GM18502 (cell line): Measurements from ENCODE around the gene SELENOF.
"Not testable (repeated sequence)": the region's sequence is repeated elsewhere in the genome, so short reads cannot be mapped to it uniquely, and the experiment has no call there.

Experiments
- ATAC-seq: cut with Tn5 transposase; IDR thresholded peaks from one replicate; pipeline ENCODE4 v1.9.1; 2021; ENCODE audit warnings: mild to moderate bottlenecking; ENCODE audit not compliant: unreplicated experiment, poor library complexity

The SELENOF gene

DNA sequence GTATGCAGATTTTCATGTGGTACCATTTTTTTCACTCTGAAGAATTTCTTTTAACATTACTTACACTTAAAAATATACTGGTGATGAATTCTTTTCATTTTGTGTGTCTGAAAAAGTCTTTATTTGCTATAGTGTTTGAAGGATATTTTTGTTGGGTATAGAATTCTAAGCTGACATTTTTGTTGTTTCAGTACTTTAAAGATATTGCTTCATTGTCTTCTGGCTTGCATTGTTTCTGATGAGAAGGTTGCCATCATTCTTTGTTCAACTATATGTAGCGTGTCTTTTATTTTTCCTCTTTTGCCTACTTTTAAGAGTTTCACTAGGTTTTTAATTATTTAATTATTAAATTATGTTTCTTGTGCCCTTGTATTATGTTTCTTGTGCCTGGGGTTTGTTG lies 8.5 kb upstream of the SELENOF start:
- no peak for ATAC-seq

DNA sequence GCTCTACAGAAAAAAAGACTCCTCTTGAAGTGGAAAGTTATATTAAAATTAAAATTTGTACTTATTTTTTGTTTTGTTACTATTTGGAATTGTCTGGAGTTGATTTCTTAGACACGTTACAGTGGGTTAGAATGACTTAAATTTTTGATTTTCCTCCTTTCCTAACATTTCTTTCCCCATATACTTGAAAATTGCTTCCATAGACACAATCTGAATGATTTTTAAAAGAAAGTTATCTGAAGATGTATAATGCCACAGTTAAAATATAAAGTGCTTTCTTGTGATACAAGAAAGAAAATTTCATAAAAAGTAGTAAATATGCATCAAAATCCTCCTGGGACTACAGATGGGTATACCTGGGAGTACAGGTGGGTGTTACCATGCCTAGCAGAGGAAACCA lies 2.8 kb upstream of the SELENOF start:
- no peak for ATAC-seq

DNA sequence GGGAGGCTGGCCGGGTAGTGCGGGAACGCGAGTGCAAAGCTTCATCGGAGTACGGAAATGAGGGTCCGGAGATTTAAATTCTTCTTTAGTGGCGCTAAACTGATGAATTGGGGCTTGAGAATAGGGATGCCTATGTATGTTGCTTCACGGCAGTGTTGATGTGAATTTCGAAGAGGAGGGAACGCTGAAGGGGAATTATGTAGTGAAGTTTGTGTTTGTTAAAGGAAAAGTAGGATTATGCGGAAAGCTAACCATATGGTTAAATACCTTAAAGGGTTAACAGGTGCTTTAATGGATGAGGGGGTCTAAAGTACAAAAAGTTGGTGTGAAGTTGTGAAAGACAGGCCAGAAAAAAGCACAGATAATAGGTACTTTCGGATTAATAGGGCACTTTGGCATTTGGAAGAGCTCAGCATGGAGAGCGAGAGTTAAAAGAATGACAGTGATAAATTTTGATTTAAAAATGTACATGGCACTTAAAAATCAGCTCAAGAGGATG lies 1.9 kb upstream of the SELENOF start:
- ATAC-seq = no peak

GRCh38 chr1:86914998-86915736 lies 1.2 kb upstream of the SELENOF start:
- peak; percentile 29 for ATAC-seq

GRCh38 chr1:86914601-86914997 lies 673 bp upstream of the SELENOF start, which contains the start of gene HS2ST1:
HS2ST1 (plus strand) TSS chr1:86914635.
- ATAC-seq = no peak

GRCh38 chr1:86913399-86913895 lies 479 bp downstream of the SELENOF start:
- peak; percentile 25 for ATAC-seq

DNA sequence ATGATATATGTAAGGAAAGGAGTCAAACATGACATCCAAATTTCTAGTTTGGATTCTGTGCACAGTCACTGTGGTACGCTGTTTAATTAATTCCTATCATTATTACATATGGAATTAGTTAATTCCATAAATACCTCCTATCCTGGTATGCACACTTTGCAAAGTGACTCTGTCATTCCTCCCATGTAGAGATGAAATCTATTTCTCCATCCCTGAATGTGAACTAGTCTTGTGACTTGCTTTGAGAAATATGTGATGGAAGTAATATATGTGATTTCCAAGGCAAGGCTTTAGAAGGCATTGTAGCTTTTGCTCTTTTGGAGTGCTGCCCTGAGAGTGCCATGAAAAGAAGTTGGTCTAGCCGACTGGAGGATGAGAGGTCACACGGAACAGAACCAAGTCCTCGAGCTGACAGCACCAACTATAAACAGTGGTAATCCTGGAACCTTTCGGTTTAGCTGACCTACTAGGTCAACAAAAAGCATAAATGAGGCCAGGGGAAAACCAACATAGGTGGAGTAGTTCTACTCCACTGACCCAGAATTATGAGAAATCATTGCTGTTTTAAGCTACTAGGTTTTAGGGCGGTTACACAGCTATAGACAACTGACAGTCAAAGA lies 1.5 kb downstream of the SELENOF start:
- no peak for ATAC-seq

DNA sequence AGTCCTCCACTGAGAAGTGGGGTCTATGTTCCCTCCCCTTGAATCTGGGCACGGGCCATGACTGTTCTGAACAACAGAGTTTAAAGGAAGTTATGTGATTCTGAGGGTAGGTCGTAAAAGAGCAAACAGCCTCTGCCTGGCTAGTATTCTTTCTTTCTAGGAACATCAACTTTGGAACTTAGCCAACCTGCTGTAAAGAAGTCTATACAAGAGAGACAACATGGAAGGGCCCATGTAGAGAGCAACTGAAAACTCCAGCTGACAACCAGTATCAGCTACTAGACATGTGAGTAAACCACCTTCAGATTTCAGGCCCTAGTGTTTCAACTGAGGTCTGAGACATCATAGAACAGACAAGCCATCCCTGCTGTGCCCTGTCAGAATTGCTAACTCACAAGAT lies 7.5 kb downstream of the SELENOF start:
- ATAC-seq = no peak

DNA sequence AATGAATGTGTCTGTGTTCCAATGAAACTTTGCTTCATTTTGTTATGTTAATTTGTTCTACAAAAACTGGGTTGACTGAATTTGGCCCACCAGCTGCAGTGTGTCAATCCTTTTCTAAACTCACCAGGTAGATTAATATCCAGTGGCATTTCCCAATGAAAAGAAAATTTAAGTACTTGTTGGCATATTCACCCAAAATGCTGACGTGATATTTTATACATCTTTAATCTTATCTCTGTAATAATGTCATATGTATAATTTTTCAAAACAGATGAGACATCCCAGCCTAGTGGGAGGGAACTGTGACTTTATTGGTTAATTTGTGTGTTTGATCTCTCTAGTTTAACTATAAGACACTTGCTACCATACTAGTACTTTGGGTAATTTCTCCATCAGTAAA lies 8.1 kb downstream of the SELENOF start:
- no peak for ATAC-seq

DNA sequence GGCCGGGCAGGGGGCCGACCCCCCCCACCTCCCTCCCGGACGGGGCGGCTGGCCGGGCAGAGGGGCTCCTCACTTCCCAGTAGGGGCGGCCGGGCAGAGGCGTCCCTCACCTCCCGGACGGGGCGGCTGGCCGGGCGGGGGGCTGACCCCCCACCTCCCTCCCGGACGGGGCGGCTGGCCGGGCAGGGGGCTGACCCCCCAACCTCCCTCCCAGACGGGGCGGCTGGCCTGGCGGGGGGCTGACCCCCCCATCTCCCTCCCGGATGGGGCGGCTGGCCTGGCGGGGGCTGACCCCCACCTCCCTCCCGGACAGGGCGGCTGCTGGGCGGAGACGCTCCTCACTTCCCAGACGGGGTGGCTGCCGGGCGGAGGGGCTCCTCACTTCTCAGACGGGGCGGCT lies 14.5 kb downstream of the SELENOF start:
- not testable (repeated sequence) for ATAC-seq

- no peak for ATAC-seq
Measured at GRCh38 chr1:86888327-86888726, 25.6 kb downstream of the SELENOF start.

- ATAC-seq = peak; percentile 75
Measured at GRCh38 chr1:86887479-86888162, 26.3 kb downstream of the SELENOF start.

GRCh38 chr1:86875722-86876121 lies 38.2 kb downstream of the SELENOF start:
- no peak for ATAC-seq

- no peak for ATAC-seq
Measured at GRCh38 chr1:86872086-86872485, 41.8 kb downstream of the SELENOF start.

GRCh38 chr1:86871001-86871400 lies 42.9 kb downstream of the SELENOF start:
- ATAC-seq = no peak

DNA sequence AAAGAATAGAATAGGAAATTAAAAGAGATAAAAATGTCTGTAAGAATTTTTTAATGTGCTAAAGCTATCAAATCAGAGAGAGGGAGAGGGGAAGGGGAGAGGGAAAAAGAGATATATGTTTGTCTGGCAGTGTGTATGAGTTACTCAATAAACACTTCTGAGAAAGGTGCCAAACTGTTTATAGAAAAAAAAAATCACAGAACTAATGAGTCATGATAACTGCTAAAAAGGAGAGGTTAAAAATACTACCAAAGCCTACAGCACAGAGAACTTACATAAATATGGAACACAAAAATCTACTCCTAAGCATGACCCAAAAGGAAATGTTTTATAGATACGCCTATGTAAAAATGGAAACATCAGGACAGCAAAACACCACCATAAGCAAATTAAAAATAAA lies 45.4 kb downstream of the SELENOF start:
- ATAC-seq = no peak

DNA sequence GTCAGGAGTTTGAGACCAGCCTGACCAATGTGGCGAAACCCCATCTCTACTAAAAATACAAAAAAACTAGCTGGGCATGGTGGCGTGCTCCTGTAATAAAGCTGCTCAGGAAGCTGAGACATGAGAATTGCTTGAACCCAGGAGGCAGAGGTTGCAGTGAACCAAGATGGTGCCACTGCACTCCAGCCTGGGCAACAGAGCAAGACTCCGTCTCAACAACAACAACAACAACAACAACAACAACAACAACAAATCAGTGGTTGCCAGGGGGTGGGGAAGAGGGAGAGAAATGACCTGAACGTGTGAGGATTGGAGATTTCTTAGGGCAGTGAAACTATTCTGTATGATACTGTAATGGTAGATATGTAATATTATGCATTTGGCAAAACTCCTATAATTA lies 46.6 kb downstream of the SELENOF start:
- not testable (repeated sequence) for ATAC-seq

GRCh38 chr1:86866665-86867064 lies 47.3 kb downstream of the SELENOF start:
- ATAC-seq = no peak

GRCh38 chr1:86865973-86866637 lies 47.8 kb downstream of the SELENOF start:
- peak; percentile 65 for ATAC-seq

- no peak for ATAC-seq
Measured at GRCh38 chr1:86862920-86863319, 51.0 kb downstream of the SELENOF start.

GRCh38 chr1:86861424-86861823 lies 52.5 kb downstream of the SELENOF start:
- no peak for ATAC-seq
